SK-N-SH (cell line): Measurements from ENCODE around the gene MRPL21. TPM values are rescaled to one million over a fixed set of nuclear protein-coding genes. Genes with fewer than 3 reads are reported as not detected.

Experiments
- CTCF ChIA-PET: fragments of 300-600, 350-600 bp; formaldehyde crosslinking; extraction: SDS; loops from one replicate; lab custom pipeline; 2021; lab: Yijun Ruan, JAX
- POLR2A ChIA-PET: fragments of 350-600 bp; sonication (Branson Sonifier 250); formaldehyde crosslinking; extraction: SDS; loops from one replicate; lab custom pipeline; 2020; ENCODE audit warnings: antibody characterized with exemption, inconsistent platforms; lab: Yijun Ruan, JAX
- DNase-seq: peaks from one replicate; pipeline ENCODE4 v3.0.0; 2012
- H2AFZ ChIP-seq: fragments of 200-600 bp; sonication (generic); 2 replicates; pipeline ENCODE4 v1.8.1; 2016; ENCODE audit warnings: antibody characterized with exemption, mild to moderate bottlenecking, low read depth
- H3F3A ChIP-seq: fragments of 200-600 bp; sonication (generic); replicated peaks from 2 replicates; pipeline ENCODE3; 2016; ENCODE audit warnings: antibody characterized with exemption, mild to moderate bottlenecking; ENCODE audit not compliant: insufficient read depth
- H3K27ac ChIP-seq, 2 experiments: fragments of 200-500 bp in 1 of 2; fragments of 200-600 bp in 1 of 2; sonication (Bioruptor generic) in 1 of 2; sonication (generic), shearing (Covaris generic) in 1 of 2; 2 replicates each; pipeline versions ENCODE4 v1.5.1 to v1.6.1; 2014 to 2016; ENCODE audit warnings: low read depth in 2 of 2, inconsistent platforms in 1 of 2, low read length in 1 of 2, mild to moderate bottlenecking in 1 of 2, mixed read lengths in 1 of 2
- H3K27me3 ChIP-seq: fragments of 200-600 bp; sonication (generic), shearing (Covaris generic); 2 replicates; pipeline ENCODE4 v1.6.1; 2016; ENCODE audit warnings: mixed run types; ENCODE audit not compliant: insufficient read depth
- H3K36me3 ChIP-seq, 2 experiments: fragments of 200-500 bp in 1 of 2; fragments of 200-600 bp in 1 of 2; sonication (Bioruptor generic) in 1 of 2; sonication (generic) in 1 of 2; replicated peaks in 1 of 2; 2 replicates each; pipeline versions ENCODE3 to v1.5.1; 2014 to 2016; ENCODE audit warnings: low read length in 1 of 2, mild to moderate bottlenecking in 1 of 2; ENCODE audit not compliant: insufficient read depth in 2 of 2, control insufficient read depth in 1 of 2
- H3K4me1 ChIP-seq, 2 experiments: fragments of 200-500 bp in 1 of 2; fragments of 200-600 bp in 1 of 2; sonication (Bioruptor generic) in 1 of 2; sonication (generic), shearing (Covaris generic) in 1 of 2; 2 replicates each; pipeline versions ENCODE4 v1.5.1 to v1.6.1; 2014 to 2016; ENCODE audit warnings: low read depth in 1 of 2, low read length in 1 of 2, mixed run types in 1 of 2; ENCODE audit not compliant: insufficient read depth in 2 of 2, control insufficient read depth in 1 of 2
- H3K4me2 ChIP-seq: fragments of 200-600 bp; sonication (generic), shearing (Covaris generic); 2 replicates; pipeline ENCODE4 v1.6.1; 2017; ENCODE audit warnings: mixed run types
- H3K4me3 ChIP-seq, 2 experiments: fragments of 200-500 bp in 1 of 2; fragments of 200-600 bp in 1 of 2; sonication (Bioruptor generic) in 1 of 2; sonication (generic), shearing (Covaris generic) in 1 of 2; 2 replicates each; pipeline versions ENCODE4 v1.5.1 to v1.8.1; 2014 to 2016; ENCODE audit warnings: low read depth in 2 of 2, inconsistent platforms in 1 of 2, low read length in 1 of 2, mild to moderate bottlenecking in 1 of 2, mixed read lengths in 1 of 2, moderate library complexity in 1 of 2
- H3K79me2 ChIP-seq: fragments of 200-600 bp; sonication (generic); 2 replicates; pipeline ENCODE4 v1.8.1; 2017; ENCODE audit warnings: mild to moderate bottlenecking; ENCODE audit not compliant: insufficient read depth
- H3K9ac ChIP-seq: fragments of 200-600 bp; sonication (generic); 2 replicates; pipeline ENCODE4 v1.6.1; 2017; ENCODE audit warnings: mixed run types
- H3K9me2 ChIP-seq: fragments of 200-600 bp; sonication (generic); 2 replicates; pipeline ENCODE4 v1.6.1; 2017; ENCODE audit warnings: mixed run types
- H3K9me3 ChIP-seq: fragments of 200-600 bp; sonication (generic); 2 replicates; pipeline ENCODE4 v1.6.1; 2017; ENCODE audit warnings: mixed run types, mild to moderate bottlenecking, moderate library complexity
- H4K20me1 ChIP-seq: fragments of 200-600 bp; sonication (generic); 2 replicates; pipeline ENCODE4 v1.6.1; 2017; ENCODE audit warnings: mild to moderate bottlenecking, mixed run types; ENCODE audit not compliant: insufficient read depth
- CHD2 ChIP-seq: fragments of 150-350 bp; IDR thresholded peaks from 2 replicates; pipeline ENCODE4 v1.6.1; 2018; ENCODE audit warnings: low read length; ENCODE audit not compliant: partially characterized antibody
- ELF1 ChIP-seq: IDR thresholded peaks from 2 replicates; pipeline ENCODE4 v1.4.0; 2012
- EP300 ChIP-seq, 2 experiments: IDR thresholded peaks; 2 replicates each; pipeline versions ENCODE4 v1.4.0 to v1.6.1; 2012; ENCODE audit warnings: borderline replicate concordance in 1 of 2, low read depth in 1 of 2, low read length in 1 of 2
- EZH2phosphoT487 ChIP-seq: fragments of 200-600 bp; sonication (generic); IDR thresholded peaks from 2 replicates; pipeline ENCODE4 v1.6.1; 2017; ENCODE audit warnings: low read depth, mixed run types, mild to moderate bottlenecking, antibody characterized with exemption, moderate library complexity, borderline replicate concordance
- FOXJ3 ChIP-seq: sonication (generic); formaldehyde crosslinking; IDR thresholded peaks from 2 replicates; pipeline ENCODE4 v1.5.1; 2020; ENCODE audit warnings: mild to moderate bottlenecking, missing genetic modification reagents
- GABPA ChIP-seq: IDR thresholded peaks from 2 replicates; pipeline ENCODE4 v1.4.0; 2012; ENCODE audit warnings: low read depth, mild to moderate bottlenecking
- MXI1 ChIP-seq: IDR thresholded peaks from 2 replicates; pipeline ENCODE4 v1.6.1; 2012; ENCODE audit warnings: mild to moderate bottlenecking, low read depth, low read length, improper control_type of control experiment
- NFIC ChIP-seq: IDR thresholded peaks from 2 replicates; pipeline ENCODE4 v1.4.0; 2012; ENCODE audit warnings: borderline replicate concordance
- NRF1 ChIP-seq: IDR thresholded peaks from 2 replicates; pipeline ENCODE4 v1.6.1; 2012; ENCODE audit warnings: low read depth, mild to moderate bottlenecking, low read length
- POLR2AphosphoS5 ChIP-seq: IDR thresholded peaks from 2 replicates; pipeline ENCODE4 v1.6.1; 2012; ENCODE audit warnings: low read depth, low read length
- RCOR1 ChIP-seq: fragments of 150-350 bp; IDR thresholded peaks from 2 replicates; pipeline ENCODE4 v1.6.1; 2017; ENCODE audit warnings: antibody characterized with exemption, low read length
- RXRA ChIP-seq: IDR thresholded peaks from 2 replicates; pipeline ENCODE4 v1.4.0; 2012; ENCODE audit warnings: low read depth, mild to moderate bottlenecking, borderline replicate concordance
- TCF12 ChIP-seq: IDR thresholded peaks from 2 replicates; pipeline ENCODE4 v1.4.0; 2012
- YY1 ChIP-seq: IDR thresholded peaks from 2 replicates; pipeline ENCODE4 v1.4.0; 2012; ENCODE audit warnings: low read depth, mild to moderate bottlenecking
- WGBS: methylation state at CpG from one replicate; pipeline ENCODE4 v1.1.6; 2017; ENCODE audit warnings: low lambda C conversion rate; 5-methylcytosine and 5-hydroxymethylcytosine counted together
- polyA plus RNA-seq, 3 experiments: library from polyadenylated mRNA; depleted of rRNA; stranded (reverse); fragments of >200 nt; gene quantifications; 2 replicates each; pipeline ENCODE4 v1.2.3, GENCODE V29; 2012
- TF ChIP-seq, protein P1 (sequence below): IDR thresholded peaks from 2 replicates; pipeline ENCODE4 v1.4.0; 2012; ENCODE audit warnings: low read depth, borderline replicate concordance
- TF ChIP-seq, protein P2 (sequence below): IDR thresholded peaks from 2 replicates; pipeline ENCODE4 v1.4.0; 2012; ENCODE audit warnings: low read depth, borderline replicate concordance

MRPL21 gene
- polyA plus RNA-seq, 1 of the 3 experiments (the other 2 are of a cell fraction), result 125 TPM

DNA sequence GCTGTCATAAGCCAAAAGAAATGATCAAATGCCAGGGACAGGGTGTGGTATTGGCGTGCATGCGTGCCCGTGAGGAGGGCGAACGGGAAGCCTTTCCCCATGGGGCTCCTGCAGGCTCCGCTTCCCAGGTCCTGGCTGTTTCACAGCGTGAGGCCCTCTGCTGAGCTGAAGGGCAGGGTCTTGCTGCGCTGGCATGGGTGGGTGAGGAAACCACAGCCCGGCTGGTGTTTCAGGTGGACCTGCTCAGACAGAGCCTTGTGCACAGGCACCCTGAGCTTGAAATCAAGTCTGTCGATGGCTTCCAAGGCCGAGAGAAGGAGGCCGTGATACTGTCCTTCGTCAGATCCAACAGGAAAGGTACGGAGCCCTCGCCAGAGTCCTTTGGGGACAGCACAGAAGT, 31.4 kb upstream of the MRPL21 start:
- peaks cover 0 to 63% of the 10 kb centered on the region in 2 experiments for H3K36me3 ChIP-seq
- DNase-seq, result no peak
- CTCF ChIA-PET, result no interaction called here

DNA sequence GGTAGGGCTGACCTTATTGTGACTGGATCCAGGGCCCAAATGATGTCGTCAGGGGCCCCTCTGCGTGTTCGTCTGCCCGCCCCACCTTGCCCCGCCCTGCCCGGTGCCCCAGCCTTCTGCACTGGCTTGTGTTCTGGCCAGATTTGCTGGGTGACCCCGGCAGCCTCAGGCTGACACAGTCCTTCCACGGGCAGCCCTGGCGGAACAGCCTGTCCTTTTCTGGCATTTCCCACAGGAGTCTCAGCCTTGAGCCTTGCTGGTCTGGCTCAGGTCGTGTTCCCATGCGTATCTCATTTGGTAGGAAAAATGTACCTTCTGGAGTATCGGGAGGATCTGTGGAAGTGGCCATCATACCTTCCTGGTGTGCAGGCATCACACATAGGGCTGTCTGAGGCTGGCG, 31.0 kb upstream of the MRPL21 start:
- no peak overlapping the region for H2AFZ ChIP-seq
- H3K79me2 ChIP-seq, result no peaks in the 10 kb centered on the region
- H3K36me3 ChIP-seq, result peaks cover 0 to 67% of the 10 kb centered on the region in 2 experiments
- no peak for DNase-seq
- H3K9ac ChIP-seq, result no peak overlapping the region
- ChIA-PET POLR2A (no interaction called here), CTCF (interaction anchor here (1.1 kb wide), 1 partner anchor 110 kb away, joined by 3 read pairs; no protein-coding TSS in a partner anchor)
- 92% methylated on average over 9 of the region's 13 CpGs for WGBS
- H3K9me2 ChIP-seq, result no peaks in the 10 kb centered on the region
- H3K27me3 ChIP-seq, result no peaks in the 10 kb centered on the region
- H3F3A ChIP-seq, result no peaks in the 10 kb centered on the region
- no peak for TF ChIP-seq EP300 (IDR thresholded peaks at IDR 0.05; ENCODE audit: borderline replicate concordance in 1 of 2, low read depth in 1 of 2, low read length in 1 of 2)
- TF ChIP-seq, protein P1, sequence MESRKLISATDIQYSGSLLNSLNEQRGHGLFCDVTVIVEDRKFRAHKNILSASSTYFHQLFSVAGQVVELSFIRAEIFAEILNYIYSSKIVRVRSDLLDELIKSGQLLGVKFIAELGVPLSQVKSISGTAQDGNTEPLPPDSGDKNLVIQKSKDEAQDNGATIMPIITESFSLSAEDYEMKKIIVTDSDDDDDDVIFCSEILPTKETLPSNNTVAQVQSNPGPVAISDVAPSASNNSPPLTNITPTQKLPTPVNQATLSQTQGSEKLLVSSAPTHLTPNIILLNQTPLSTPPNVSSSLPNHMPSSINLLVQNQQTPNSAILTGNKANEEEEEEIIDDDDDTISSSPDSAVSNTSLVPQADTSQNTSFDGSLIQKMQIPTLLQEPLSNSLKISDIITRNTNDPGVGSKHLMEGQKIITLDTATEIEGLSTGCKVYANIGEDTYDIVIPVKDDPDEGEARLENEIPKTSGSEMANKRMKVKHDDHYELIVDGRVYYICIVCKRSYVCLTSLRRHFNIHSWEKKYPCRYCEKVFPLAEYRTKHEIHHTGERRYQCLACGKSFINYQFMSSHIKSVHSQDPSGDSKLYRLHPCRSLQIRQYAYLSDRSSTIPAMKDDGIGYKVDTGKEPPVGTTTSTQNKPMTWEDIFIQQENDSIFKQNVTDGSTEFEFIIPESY, result no peak
- no peak for TF ChIP-seq NFIC
- TF ChIP-seq NRF1, result no peak
- TF ChIP-seq EZH2phosphoT487, result no peak
- TF ChIP-seq YY1, result no peak
- TF ChIP-seq TCF12, result no peak
- TF ChIP-seq CHD2, result no peak
- TF ChIP-seq FOXJ3 (CRISPR knock-in tag), result no peak
- no peak for TF ChIP-seq RCOR1
- no peak overlapping the region for H3K27ac ChIP-seq
- no peak overlapping the region for H3K4me2 ChIP-seq
- H4K20me1 ChIP-seq, result no peaks in the 10 kb centered on the region
- no peak overlapping the region for H3K4me3 ChIP-seq
- no peaks in the 10 kb centered on the region for H3K4me1 ChIP-seq
- no peaks in the 10 kb centered on the region for H3K9me3 ChIP-seq

More for the DNA sequence above, 31.4 kb upstream of the MRPL21 start:
- no peak overlapping the region for H3K9ac ChIP-seq
- H4K20me1 ChIP-seq, result no peaks in the 10 kb centered on the region
- H3K4me3 ChIP-seq, result no peak overlapping the region
- POLR2A ChIA-PET, result no interaction called here
- no peaks in the 10 kb centered on the region for H3K4me1 ChIP-seq
- no peak overlapping the region for H3K27ac ChIP-seq
- 96% methylated on average over 13 of the region's 15 CpGs for WGBS
- TF ChIP-seq MXI1 (no peak), ELF1 (no peak), NFIC (no peak), RXRA (no peak), POLR2AphosphoS5 (no peak), GABPA (no peak), TCF12 (no peak), FOXJ3 (CRISPR knock-in tag) (no peak)
- TF ChIP-seq, protein P2, sequence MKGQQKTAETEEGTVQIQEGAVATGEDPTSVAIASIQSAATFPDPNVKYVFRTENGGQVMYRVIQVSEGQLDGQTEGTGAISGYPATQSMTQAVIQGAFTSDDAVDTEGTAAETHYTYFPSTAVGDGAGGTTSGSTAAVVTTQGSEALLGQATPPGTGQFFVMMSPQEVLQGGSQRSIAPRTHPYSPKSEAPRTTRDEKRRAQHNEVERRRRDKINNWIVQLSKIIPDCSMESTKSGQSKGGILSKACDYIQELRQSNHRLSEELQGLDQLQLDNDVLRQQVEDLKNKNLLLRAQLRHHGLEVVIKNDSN, result no peak
- no peak overlapping the region for H3K4me2 ChIP-seq
- H3K9me2 ChIP-seq, result no peaks in the 10 kb centered on the region
- H3F3A ChIP-seq, result no peaks in the 10 kb centered on the region
- no peaks in the 10 kb centered on the region for H3K9me3 ChIP-seq
- H3K27me3 ChIP-seq, result no peaks in the 10 kb centered on the region
- no peaks in the 10 kb centered on the region for H3K79me2 ChIP-seq
- H2AFZ ChIP-seq, result no peak overlapping the region
